Measurements from ENCODE around the gene MXRA7.

DNA sequence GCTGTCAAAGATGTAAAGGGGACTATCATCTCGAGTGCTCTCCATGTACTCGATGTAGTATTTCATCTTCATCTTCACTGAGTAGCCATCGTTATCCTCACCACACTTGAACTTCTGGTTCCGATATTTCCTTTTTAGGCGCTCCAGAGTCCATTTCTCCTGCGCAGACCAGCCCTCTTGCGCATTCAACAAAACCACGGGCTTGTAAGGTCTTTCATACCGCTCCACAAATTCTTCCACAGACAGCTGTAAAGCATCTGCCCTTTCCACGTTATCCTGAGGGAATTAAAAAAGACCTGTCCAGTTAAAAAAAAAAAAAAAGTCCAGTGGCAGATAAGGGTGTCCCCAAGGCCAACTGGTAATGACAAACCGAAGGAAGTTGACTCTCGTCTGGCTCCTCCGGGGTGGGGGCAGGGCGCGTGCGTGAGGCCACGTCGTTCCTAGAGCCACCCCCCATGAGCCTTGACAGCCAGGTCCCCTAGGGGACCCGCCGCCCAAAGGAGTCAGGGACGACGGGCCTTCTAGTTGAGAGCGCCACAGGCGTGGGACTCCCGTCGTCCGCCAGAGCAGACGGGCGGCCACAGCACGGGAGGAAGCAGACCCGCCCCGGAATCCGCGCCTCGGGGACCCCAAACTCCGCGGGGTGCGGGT is 14.9 kb upstream of the MXRA7 start:
- TF ChIP-seq POLR2AphosphoS5 (IDR thresholded peaks at IDR 0.05) (peak in 2 of 3 donors; percentile 2 to 18), POLR2A (IDR thresholded peaks at IDR 0.05) (no peak)

All from transverse colon (tissue), 3 donors.